Ectodermal cell (in vitro differentiated cells): Measurements from ENCODE around the gene CD80.

Experiments used
- H3K27ac ChIP-seq: 2 replicates; pipeline ENCODE4 v1.7.0; 2013; ENCODE audit warnings: mild to moderate bottlenecking, low read depth, low read length; ENCODE audit not compliant: insufficient read depth, poor library complexity, severe bottlenecking
- H3K27me3 ChIP-seq: 2 replicates; pipeline ENCODE4 v1.7.0; 2013; ENCODE audit warnings: mild to moderate bottlenecking, low read length; ENCODE audit not compliant: insufficient read depth, control insufficient read depth, poor library complexity, severe bottlenecking
- H3K36me3 ChIP-seq: one replicate; pipeline ENCODE4 v1.7.0; 2013; ENCODE audit warnings: low read length; ENCODE audit not compliant: control insufficient read depth, insufficient read depth
- H3K4me1 ChIP-seq: one replicate; pipeline ENCODE4 v1.7.0; 2013; ENCODE audit warnings: low read length; ENCODE audit not compliant: control insufficient read depth, insufficient read depth
- H3K4me3 ChIP-seq: 2 replicates; pipeline ENCODE4 v1.7.0; 2013; ENCODE audit warnings: low read depth, low read length, control low read depth; ENCODE audit not compliant: insufficient read depth
- H3K9me3 ChIP-seq: 2 replicates; pipeline ENCODE4 v1.7.0; 2013; ENCODE audit warnings: mild to moderate bottlenecking, low read length, moderate library complexity; ENCODE audit not compliant: control insufficient read depth
- WGBS, 2 experiments: methylation state at CpG; one replicate each; pipeline ENCODE4 v1.1.7; 2013; ENCODE audit warnings: missing lambda C conversion rate in 2 of 2; 5-methylcytosine and 5-hydroxymethylcytosine counted together

The CD80 gene

DNA sequence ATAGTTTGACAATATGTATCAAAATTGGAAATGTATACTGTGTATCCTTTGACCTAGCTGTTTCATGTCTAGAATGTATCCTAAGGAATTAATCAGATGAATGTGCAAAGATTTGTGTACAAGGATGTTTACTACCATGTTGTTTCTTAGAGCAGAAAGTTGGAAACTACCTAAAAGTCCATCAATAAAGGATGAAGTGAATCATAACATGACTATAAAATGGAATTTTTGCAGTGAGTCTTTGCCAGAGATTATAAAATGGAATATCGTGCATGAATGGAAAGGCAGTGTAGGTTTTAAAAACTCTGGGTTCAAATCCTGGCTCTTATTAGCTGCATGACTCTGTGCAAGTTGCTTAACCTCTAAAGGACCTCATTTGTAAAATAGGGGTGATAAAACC, 76.3 kb downstream of the CD80 start:
- H3K36me3 ChIP-seq, result peaks cover 5% of the 10 kb centered on the region
- H3K27me3 ChIP-seq, result no peaks in the 10 kb centered on the region
- no peak overlapping the region for H3K4me3 ChIP-seq
- WGBS, 2 experiments, result 92 to 95% methylated on average over 1 of the region's 1 CpG
- H3K9me3 ChIP-seq, result no peaks in the 10 kb centered on the region
- no peaks in the 10 kb centered on the region for H3K4me1 ChIP-seq
- no peak overlapping the region for H3K27ac ChIP-seq

DNA sequence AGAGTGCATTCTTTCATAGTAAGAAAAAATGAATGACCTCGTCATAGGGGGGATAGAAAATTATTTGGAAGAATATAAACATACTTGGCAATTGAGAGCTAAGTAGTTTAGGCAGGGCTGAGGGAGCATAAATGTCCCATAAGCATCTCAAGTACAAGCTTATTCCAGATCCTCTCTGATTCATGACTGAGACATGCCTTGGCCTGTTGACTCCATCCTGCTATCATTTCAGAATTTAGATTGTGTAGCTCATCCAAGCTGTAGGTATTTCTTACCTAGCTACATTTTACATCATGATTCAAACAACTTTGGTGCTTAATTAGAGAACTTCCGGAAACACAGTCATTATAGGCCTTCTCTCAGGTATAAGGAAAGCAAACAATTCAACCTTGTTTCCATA, 78.3 kb downstream of the CD80 start:
- H3K9me3 ChIP-seq, result no peaks in the 10 kb centered on the region
- H3K27me3 ChIP-seq, result no peaks in the 10 kb centered on the region
- peaks cover 5% of the 10 kb centered on the region for H3K36me3 ChIP-seq
- H3K4me1 ChIP-seq, result no peaks in the 10 kb centered on the region
- no peak overlapping the region for H3K27ac ChIP-seq
- H3K4me3 ChIP-seq, result no peak overlapping the region
- 91 to 96% methylated on average over 2 of the region's 2 CpGs for WGBS, 2 experiments
